Measurements from ENCODE around the gene GALNT18. TPM values are rescaled to one million over a fixed set of nuclear protein-coding genes. Genes with fewer than 3 reads are reported as not detected.

GALNT18 gene
- total RNA-seq, 1 donor = 11.7 TPM

GRCh38 chr11:11501546-11502262 lies 120.1 kb downstream of the GALNT18 start:
- no peak for TF ChIP-seq CTCF (IDR thresholded peaks at IDR 0.05; ENCODE audit: insufficient read depth, low read depth, low read length)
- H3K4me3 ChIP-seq (ENCODE audit: low read depth, low read length) = no peak overlapping the region
- DNase-seq (ENCODE audit: low read depth) = no peak

GRCh38 chr11:11500744-11501487 lies 120.9 kb downstream of the GALNT18 start:
- no peak overlapping the region for H3K4me3 ChIP-seq (ENCODE audit: low read depth, low read length)
- TF ChIP-seq CTCF (IDR thresholded peaks at IDR 0.05; ENCODE audit: insufficient read depth, low read depth, low read length) = no peak
- DNase-seq (ENCODE audit: low read depth) = no peak

- no peak for DNase-seq (ENCODE audit: low read depth)
- H3K4me3 ChIP-seq (ENCODE audit: low read depth, low read length) = no peak overlapping the region
- no peak for TF ChIP-seq CTCF (IDR thresholded peaks at IDR 0.05; ENCODE audit: insufficient read depth, low read depth, low read length)
These were observed 122.5 kb downstream of the GALNT18 start for GRCh38 chr11:11499300-11499699.

GRCh38 chr11:11498195-11498594 lies 123.6 kb downstream of the GALNT18 start:
- H3K4me3 ChIP-seq (ENCODE audit: low read depth, low read length) = no peak overlapping the region
- no peak for TF ChIP-seq CTCF (IDR thresholded peaks at IDR 0.05; ENCODE audit: insufficient read depth, low read depth, low read length)
- no peak for DNase-seq (ENCODE audit: low read depth)

- no peak overlapping the region for H3K4me3 ChIP-seq (ENCODE audit: low read depth, low read length)
- no peak for TF ChIP-seq CTCF (IDR thresholded peaks at IDR 0.05; ENCODE audit: insufficient read depth, low read depth, low read length)
- DNase-seq (ENCODE audit: low read depth) = no peak
These were observed 124.9 kb downstream of the GALNT18 start for GRCh38 chr11:11496879-11497278.

GRCh38 chr11:11494348-11494747 lies 127.5 kb downstream of the GALNT18 start:
- no peak for DNase-seq (ENCODE audit: low read depth)
- TF ChIP-seq CTCF (IDR thresholded peaks at IDR 0.05; ENCODE audit: insufficient read depth, low read depth, low read length) = no peak
- H3K4me3 ChIP-seq (ENCODE audit: low read depth, low read length) = no peak overlapping the region
